ENCODE measurements around the gene SIX5.

GRCh38 chr19:45757695-45758094, 11.4 kb downstream of the SIX5 start:
- TF ChIP-seq CTCF (IDR thresholded peaks at IDR 0.05; ENCODE audit: low read depth, low read length, poor library complexity, severe bottlenecking) (no peak), EZH2phosphoT487 (IDR thresholded peaks at IDR 0.05; ENCODE audit: borderline replicate concordance, low read length) (no peak)
